Mesothelial cell of epicardium (in vitro differentiated cells): ENCODE data around the gene STX8. TPM values are rescaled to one million over a fixed set of nuclear protein-coding genes. Genes with fewer than 3 reads are reported as not detected.

ENCODE experiments used
- DNase-seq, 2 experiments: peaks; one replicate each; pipeline ENCODE4 v3.0.0; 2021; ENCODE audit warnings: low spot score in 2 of 2; ENCODE audit not compliant: unreplicated experiment in 2 of 2
- H3K27ac Mint-ChIP-seq: 2 replicates; pipeline ENCODE4 v1.8.0; 2021; ENCODE audit warnings: mixed read lengths
- H3K27me3 Mint-ChIP-seq: 2 replicates; pipeline ENCODE4 v1.8.0; 2021; ENCODE audit warnings: low read depth, mixed read lengths
- H3K36me3 Mint-ChIP-seq: 2 replicates; pipeline ENCODE4 v1.8.0; 2021; ENCODE audit warnings: mixed read lengths
- H3K4me1 Mint-ChIP-seq: 2 replicates; pipeline ENCODE4 v1.8.0; 2021; ENCODE audit warnings: mixed read lengths
- H3K4me3 Mint-ChIP-seq: 2 replicates; pipeline ENCODE4 v1.8.0; 2021; ENCODE audit warnings: mild to moderate bottlenecking, moderate library complexity, mixed read lengths
- H3K9me3 Mint-ChIP-seq: 2 replicates; pipeline ENCODE4 v1.8.0; 2021; ENCODE audit warnings: mixed read lengths
- total RNA-seq: library from RNA; stranded (reverse); gene quantifications from 3 replicates; pipeline ENCODE4 v1.2.1, GENCODE V29; 2021
- TF ChIP-seq, protein P1 (sequence below): fragments of 200-600 bp; sonication (generic); IDR thresholded peaks from one replicate; pipeline ENCODE4 v1.5.0; 2021; ENCODE audit warnings: antibody characterized with exemption; ENCODE audit not compliant: unreplicated experiment

Gene STX8
- total RNA-seq, 1 donor from 2014 or later = 53.3 TPM

DNA sequence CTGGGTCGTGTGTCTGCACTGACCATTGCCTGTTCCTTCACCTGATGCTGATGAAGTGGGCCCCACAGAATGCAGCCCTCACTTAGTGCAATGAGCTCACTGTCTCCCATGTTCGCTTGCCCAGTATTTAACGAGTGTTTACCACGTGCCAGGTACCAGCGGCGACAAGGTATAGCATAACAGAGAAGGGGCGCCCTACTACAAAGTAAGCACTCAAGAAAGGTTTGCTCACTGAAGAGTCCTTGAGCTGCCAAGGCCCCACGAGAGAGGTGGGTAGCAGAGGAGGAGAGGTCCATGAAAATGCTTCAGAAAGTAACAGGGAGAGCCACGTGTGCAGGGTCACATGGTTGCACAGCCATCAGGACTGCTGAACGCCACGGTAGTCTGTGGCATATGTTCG lies 324.3 kb downstream of the STX8 start:
- H3K4me1 Mint-ChIP-seq = peaks cover 5% of the 10 kb centered on the region
- no peak overlapping the region for H3K27ac Mint-ChIP-seq
- peaks cover 1% of the 10 kb centered on the region for H3K27me3 Mint-ChIP-seq
- TF ChIP-seq, protein P1, sequence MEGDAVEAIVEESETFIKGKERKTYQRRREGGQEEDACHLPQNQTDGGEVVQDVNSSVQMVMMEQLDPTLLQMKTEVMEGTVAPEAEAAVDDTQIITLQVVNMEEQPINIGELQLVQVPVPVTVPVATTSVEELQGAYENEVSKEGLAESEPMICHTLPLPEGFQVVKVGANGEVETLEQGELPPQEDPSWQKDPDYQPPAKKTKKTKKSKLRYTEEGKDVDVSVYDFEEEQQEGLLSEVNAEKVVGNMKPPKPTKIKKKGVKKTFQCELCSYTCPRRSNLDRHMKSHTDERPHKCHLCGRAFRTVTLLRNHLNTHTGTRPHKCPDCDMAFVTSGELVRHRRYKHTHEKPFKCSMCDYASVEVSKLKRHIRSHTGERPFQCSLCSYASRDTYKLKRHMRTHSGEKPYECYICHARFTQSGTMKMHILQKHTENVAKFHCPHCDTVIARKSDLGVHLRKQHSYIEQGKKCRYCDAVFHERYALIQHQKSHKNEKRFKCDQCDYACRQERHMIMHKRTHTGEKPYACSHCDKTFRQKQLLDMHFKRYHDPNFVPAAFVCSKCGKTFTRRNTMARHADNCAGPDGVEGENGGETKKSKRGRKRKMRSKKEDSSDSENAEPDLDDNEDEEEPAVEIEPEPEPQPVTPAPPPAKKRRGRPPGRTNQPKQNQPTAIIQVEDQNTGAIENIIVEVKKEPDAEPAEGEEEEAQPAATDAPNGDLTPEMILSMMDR = no peak
- peaks cover 4% of the 10 kb centered on the region for H3K36me3 Mint-ChIP-seq
- H3K4me3 Mint-ChIP-seq = no peak overlapping the region
- H3K9me3 Mint-ChIP-seq = no peaks in the 10 kb centered on the region
- no peak for DNase-seq

DNA sequence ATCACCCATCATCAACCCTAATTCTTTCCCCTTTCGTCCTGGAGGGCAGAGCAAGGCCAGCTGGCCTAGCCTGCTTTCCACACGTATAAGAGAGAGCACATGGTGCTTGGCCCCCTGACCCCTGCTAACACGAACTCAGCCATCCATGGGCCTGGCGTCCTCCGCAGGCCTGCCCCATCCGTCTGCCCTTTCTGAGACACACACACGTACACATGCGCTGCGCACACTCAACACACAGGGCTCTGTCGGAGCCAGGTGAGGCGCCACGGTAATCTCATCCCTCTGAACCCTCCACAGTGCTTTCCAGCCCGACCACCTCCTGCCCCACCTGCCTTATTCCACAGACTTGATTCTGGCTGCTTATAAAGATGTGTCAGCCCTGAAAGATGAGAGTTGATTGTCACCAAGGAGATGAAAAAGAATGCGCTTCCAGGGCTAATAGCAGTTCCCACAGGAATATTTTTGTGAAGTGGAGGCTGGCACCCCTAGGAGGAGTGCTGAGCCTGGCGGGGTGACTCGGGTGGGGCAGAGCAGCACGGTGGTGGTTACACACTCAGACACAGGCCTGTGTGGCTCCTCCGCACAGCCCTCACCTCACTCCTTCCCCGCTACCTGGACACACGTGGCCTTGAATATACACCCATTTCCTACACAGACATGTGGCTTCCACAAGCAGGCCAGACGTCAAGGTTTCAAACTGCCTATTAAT lies 326.2 kb downstream of the STX8 start:
- Mint-ChIP-seq H3K4me3 (no peak overlapping the region), H3K27me3 (peaks cover 1% of the 10 kb centered on the region), H3K4me1 (no peaks in the 10 kb centered on the region), H3K9me3 (no peaks in the 10 kb centered on the region), H3K27ac (no peak overlapping the region), H3K36me3 (peaks cover 4% of the 10 kb centered on the region)
- TF ChIP-seq, protein P1 = no peak
- no peak for DNase-seq

DNA sequence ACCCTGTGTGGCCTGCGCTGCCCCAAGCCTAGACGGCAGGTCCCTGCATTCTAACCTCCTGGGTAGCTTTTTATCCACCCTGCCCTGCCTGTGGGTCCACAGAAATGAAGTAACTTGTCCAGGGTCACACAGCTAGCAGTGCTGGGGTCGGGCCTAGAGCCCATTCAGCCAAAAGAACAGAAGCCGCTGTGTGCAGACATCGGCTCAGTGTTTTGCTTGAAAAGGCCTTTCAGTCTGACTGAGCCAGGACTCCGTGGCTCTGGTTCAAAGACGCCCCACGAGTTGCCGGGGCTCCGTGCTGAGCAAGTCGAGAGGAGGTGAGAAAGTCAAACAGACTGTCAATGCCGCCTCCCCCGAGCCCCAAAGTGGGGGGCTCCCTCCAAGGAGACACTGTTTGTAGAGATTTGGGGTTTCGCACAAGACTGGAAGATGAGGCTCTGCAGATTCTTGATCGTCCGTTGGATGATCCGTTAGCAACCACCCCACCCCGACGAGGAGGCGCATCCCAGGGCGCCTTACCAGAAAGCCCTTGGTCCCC lies 328.1 kb downstream of the STX8 start:
- no peak overlapping the region for H3K4me3 Mint-ChIP-seq
- DNase-seq = no peak
- peaks cover 2% of the 10 kb centered on the region for H3K36me3 Mint-ChIP-seq
- H3K9me3 Mint-ChIP-seq = no peaks in the 10 kb centered on the region
- H3K27me3 Mint-ChIP-seq = no peaks in the 10 kb centered on the region
- no peak overlapping the region for H3K27ac Mint-ChIP-seq
- no peaks in the 10 kb centered on the region for H3K4me1 Mint-ChIP-seq
- TF ChIP-seq, protein P1 = no peak

DNA sequence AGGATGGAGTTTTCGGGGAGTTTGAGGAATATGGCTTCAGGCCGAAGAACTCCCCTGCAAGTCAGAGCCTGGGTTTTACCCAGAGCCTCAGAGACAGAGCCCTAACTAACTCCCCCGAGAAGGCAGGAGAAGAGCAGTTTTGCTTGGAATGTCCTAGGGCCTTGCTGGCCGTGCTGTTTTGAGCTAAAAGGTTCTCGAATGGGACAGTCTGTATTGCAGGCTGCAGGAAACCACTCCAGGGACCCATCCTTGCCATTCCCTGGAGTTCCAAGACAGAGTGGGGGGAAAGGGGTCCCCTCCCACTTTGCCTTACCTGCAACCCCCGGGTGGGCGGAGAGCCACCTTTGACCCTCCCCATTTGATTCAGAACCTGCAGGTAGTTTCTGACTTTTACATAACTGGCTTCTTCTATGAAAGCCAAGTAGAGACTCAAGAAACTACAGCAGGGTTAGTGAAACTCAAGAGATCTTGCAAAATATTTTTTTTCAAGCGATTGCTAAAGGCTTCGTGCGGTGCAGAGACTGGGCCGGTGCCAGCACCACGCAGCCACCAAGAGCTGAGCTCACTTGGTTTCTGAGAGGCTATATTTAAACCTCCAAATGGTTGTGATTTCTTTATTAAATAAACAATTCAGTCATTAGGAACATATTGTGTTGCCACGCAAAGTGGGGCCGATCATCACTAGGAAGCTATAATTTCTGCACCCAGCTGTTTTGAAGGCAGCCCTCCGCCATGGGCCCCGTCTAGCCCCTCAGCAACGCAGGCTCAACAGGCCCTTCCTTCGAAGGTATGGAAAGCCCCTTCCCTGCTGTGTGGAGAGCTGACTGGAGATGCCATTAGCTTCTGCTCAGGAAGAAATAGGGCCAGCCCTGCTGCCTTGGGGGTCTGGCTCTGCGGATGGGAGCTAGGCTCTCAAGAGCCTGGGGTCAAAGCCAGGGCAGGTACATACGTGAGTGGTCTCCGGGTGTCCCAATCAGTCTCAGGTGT lies 331.3 kb downstream of the STX8 start:
- DNase-seq = no peak
- Mint-ChIP-seq H3K36me3 (peaks cover 2% of the 10 kb centered on the region), H3K4me1 (peaks cover 9% of the 10 kb centered on the region), H3K27me3 (no peaks in the 10 kb centered on the region), H3K4me3 (no peak overlapping the region), H3K27ac (no peak overlapping the region), H3K9me3 (no peaks in the 10 kb centered on the region)
- TF ChIP-seq, protein P1 = no peak

DNA sequence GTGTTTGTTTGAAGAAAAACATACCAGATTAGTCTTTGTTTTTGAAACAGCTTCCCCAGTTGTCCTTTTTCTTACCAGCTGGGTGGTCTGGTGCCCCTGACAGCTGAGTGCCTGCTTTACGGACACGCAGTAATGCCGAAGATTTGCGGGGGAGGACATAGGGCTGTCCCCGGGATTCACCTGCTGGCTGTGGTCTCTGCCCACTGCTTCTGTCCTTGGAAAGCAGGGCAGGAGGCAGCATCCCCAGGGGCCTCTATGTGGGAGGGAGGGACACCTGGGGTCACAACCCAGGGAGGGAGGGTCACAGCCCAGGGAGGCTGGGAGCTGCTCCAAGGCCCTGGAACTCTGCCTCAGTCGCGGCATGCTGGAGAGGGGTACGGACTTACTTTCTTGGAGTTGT lies 332.6 kb downstream of the STX8 start:
- Mint-ChIP-seq H3K36me3 (peaks cover 2% of the 10 kb centered on the region), H3K27ac (no peak overlapping the region), H3K4me3 (no peak overlapping the region), H3K27me3 (peaks cover 6% of the 10 kb centered on the region), H3K4me1 (peaks cover 17% of the 10 kb centered on the region), H3K9me3 (no peaks in the 10 kb centered on the region)
- DNase-seq = no peak
- TF ChIP-seq, protein P1 = no peak
